Brain microvascular endothelial cell (primary cell): Measurements from ENCODE around the gene NBAS.
A peak's percentile ranks its signal among the peaks of the same experiment; 100 is the strongest.

ENCODE experiments used
- DNase-seq: peaks from one replicate; pipeline ENCODE4 v3.0.0-alpha.2; 2020
- H3K27ac ChIP-seq: fragments of 250-450 bp; sonication (Bioruptor Pico); 2 replicates; pipeline ENCODE4 v1.5.1; 2020; ENCODE audit warnings: mild to moderate bottlenecking, moderate library complexity
- H3K27me3 ChIP-seq: fragments of 250-450 bp; sonication (Bioruptor Pico); replicated peaks from 2 replicates; pipeline ENCODE4 v1.5.1; 2020; ENCODE audit warnings: mild to moderate bottlenecking
- H3K36me3 ChIP-seq: fragments of 250-450 bp; sonication (Bioruptor Pico); replicated peaks from 2 replicates; pipeline ENCODE4 v1.5.1; 2020; ENCODE audit warnings: mild to moderate bottlenecking
- H3K4me3 ChIP-seq: 2 replicates; pipeline ENCODE4 v1.5.1; 2011; ENCODE audit warnings: low read depth, mild to moderate bottlenecking, control low read depth, low read length, moderate library complexity
- in situ Hi-C: cut with HindIII; loops from 2 replicates; pipeline ENCODE4 v1.10.0; 2017; ENCODE audit warnings: low sequenced_read_pairs, low pct_ligation_motif_present
- TF ChIP-seq, protein P1 (sequence below): IDR thresholded peaks from 2 replicates; pipeline ENCODE4 v1.5.1; 2011; ENCODE audit warnings: low read depth, mild to moderate bottlenecking, moderate library complexity, low read length, control low read depth, inconsistent platforms; ENCODE audit errors: missing control alignments

Gene NBAS

DNA sequence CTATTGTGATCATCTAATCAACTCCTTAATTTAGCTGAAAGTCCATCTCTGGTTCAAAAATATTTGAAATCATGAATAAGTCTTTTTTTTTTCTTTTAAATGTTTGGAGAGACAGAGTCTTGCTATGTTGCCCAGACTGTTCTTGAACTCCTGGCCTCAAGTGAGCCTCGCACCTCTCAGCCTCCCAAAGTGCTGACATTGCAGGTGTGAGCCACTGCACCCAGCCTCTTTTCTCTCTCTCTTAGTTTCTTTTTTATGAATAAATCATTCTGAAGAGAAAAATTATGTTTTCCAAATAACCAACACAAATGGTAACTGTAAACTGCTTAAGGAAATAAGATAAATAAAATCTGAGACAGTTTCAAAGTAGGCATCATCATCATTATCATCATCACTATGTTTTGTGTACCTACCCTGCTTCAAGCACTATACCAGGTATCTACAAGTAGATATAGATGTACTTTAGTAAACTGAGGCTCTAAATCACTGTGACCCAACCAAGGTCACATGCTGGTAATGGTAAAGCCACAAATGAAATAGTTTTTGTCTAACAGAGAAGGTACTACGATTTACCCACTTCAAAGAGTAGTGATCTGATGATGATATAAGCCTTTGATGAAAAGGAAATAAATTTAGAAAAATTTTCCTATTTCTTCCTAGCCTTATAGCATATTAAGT is 5.0 kb upstream of the NBAS start:
- no peak overlapping the region for H3K27ac ChIP-seq
- H3K27me3 ChIP-seq = no peaks in the 10 kb centered on the region
- no peak for DNase-seq
- H3K4me3 ChIP-seq = no peak overlapping the region
- no peaks in the 10 kb centered on the region for H3K36me3 ChIP-seq
- in situ Hi-C loops = no loop called here
- TF ChIP-seq, protein P1, sequence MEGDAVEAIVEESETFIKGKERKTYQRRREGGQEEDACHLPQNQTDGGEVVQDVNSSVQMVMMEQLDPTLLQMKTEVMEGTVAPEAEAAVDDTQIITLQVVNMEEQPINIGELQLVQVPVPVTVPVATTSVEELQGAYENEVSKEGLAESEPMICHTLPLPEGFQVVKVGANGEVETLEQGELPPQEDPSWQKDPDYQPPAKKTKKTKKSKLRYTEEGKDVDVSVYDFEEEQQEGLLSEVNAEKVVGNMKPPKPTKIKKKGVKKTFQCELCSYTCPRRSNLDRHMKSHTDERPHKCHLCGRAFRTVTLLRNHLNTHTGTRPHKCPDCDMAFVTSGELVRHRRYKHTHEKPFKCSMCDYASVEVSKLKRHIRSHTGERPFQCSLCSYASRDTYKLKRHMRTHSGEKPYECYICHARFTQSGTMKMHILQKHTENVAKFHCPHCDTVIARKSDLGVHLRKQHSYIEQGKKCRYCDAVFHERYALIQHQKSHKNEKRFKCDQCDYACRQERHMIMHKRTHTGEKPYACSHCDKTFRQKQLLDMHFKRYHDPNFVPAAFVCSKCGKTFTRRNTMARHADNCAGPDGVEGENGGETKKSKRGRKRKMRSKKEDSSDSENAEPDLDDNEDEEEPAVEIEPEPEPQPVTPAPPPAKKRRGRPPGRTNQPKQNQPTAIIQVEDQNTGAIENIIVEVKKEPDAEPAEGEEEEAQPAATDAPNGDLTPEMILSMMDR = no peak

DNA sequence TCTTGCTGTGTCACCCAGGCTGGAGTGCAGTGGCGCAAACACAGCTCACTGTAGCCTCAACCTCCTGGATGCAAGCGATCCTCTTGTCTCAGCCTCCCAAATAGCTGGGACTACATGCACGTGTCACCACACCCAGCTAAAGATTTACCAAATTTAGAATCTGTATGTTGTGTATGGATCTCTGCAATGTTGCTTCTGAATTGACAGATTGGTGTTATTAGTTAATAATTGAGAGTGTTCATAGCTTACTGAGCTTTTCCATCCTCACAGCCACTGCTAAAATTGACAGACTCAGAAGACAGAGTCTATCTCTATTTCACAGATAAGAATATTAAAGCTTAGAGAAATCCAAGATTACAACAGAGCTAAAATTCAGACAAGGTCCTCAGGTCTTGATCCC is 4.3 kb upstream of the NBAS start:
- TF ChIP-seq, protein P1 = no peak
- Histone ChIP-seq H3K27me3 (no peaks in the 10 kb centered on the region), H3K27ac (no peak overlapping the region), H3K36me3 (no peaks in the 10 kb centered on the region), H3K4me3 (no peak overlapping the region)
- DNase-seq = no peak
- in situ Hi-C loops = no loop called here

DNA sequence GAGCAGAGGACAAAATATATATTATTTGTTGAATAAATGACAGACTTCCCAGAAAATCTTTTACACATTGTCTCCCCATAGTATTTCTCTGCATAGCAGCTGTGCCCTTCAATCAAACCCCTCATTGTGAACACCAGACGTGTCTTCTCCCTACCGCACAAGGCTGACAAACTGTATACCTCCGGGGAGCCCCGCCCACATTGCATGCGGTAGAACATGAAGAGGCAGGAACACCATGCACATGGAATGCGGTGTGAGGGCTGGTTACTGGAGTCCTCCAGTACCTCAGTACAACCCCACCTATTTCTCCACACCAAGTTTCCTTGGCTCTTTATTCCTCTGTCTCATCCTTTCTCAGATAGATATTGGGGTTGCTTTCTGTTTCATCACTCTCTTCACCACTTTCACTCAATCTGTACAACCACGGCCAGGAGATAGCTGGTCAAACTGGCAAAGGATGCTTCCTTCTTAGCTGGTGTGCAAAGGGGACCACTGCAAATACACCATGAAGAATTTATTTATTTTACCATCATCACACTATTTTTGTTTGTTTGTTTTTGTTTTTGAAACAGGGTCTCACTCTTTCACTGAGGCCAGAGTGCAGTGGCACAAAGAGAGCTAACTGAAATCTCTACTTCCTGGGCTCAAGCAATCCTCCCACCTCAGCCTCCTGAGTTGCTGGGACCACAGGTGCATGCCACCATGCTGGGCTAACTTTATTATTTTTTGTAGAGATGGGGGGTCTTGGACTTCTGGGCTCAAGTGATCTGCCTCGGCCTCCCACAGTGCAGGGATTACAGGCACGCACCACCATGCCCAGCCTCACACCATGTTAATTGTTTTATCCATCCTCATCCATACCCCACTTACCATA is 2.3 kb upstream of the NBAS start:
- Histone ChIP-seq H3K27ac (no peak overlapping the region), H3K4me3 (no peak overlapping the region), H3K36me3 (no peaks in the 10 kb centered on the region), H3K27me3 (no peaks in the 10 kb centered on the region)
- TF ChIP-seq, protein P1 = no peak
- DNase-seq = no peak
- in situ Hi-C loops = no loop called here

DNA sequence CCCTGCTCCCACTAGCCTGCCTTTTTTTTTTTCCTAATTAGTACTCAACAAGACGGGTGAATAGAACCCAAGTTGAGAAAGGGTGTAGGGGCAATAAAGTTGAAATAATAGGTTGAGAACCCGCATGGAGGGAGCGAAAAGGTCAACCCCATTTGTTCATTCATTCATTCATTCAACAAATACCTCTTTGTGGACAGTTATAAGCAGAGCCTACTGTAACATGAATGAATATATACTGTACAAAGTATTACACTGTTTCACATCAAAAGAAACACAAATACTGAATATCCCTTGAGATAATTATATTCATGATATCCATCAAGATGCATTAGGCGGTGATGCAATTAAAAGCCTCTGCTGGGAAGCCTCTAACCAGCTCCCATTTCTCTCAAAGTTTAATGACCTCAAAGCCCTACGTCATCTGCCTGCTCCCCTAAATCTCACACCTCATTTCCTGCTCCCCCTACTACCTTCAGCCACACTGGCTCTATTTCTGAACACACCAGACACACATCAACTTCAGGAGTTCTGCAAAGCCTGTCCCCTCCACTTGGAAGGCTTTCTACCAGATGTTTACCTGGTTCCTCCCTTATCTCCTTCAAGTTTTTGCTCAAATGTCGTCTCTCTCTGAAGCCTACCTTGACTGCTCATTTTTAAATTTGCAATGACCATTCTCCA is 1.4 kb upstream of the NBAS start:
- no peaks in the 10 kb centered on the region for H3K27me3 ChIP-seq
- H3K4me3 ChIP-seq = no peak overlapping the region
- H3K27ac ChIP-seq = peak overlapping the region; percentile 87
- in situ Hi-C loops = no loop called here
- no peaks in the 10 kb centered on the region for H3K36me3 ChIP-seq
- TF ChIP-seq, protein P1 = no peak
- DNase-seq = no peak

DNA sequence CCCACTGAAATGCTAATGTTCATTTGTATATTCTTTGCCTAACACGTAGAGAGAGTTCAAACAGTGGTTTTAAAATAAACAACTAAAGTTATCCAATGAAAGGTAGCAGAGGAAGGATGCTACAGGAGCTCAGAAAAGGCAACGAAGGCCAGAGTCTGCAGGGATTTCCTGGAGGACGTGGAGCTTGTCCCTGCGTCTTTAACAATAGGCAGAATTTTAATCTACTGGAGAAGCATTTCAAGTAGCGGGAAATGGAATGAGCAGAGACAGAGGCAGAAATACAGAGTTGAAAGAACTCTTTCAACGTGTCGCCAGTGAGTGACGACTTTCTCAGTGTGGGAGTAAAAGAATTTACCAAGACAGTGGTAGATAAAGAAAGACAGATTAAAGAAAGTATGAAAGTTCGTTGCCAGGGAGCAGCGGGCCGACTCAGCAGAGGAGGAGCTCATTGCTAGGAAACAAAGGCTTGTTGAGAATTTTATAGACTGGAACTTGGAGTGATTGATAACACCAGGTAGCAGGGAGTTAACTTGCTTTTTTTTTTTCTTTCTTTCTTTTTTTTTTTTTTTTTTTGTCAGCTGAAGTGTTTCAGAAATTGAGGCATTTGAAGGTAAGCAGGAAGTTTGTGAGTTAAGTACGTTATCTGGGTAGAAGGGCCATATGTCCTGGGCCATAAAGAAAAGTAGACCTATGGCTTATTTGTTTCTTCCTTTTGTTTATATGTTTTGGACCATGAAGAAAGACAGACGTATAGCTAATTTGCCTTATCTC is 625 bp upstream of the NBAS start:
- DNase-seq = peak; percentile 60
- Histone ChIP-seq H3K36me3 (no peaks in the 10 kb centered on the region), H3K27ac (peak overlapping the region; percentile 87), H3K4me3 (peak overlapping the region; percentile 89), H3K27me3 (no peaks in the 10 kb centered on the region)
- TF ChIP-seq, protein P1 = no peak
- in situ Hi-C loops = no loop called here
